COLO668 (cell line): ENCODE measurements around the gene ZNF343.
A peak's percentile ranks its signal among the peaks of the same experiment; 100 is the strongest.
"Not testable (repeated sequence)": the region's sequence is repeated elsewhere in the genome, so short reads cannot be mapped to it uniquely, and the experiment has no call there.

Experiments used
- DNase-seq: peaks from one replicate; lab custom pipeline; 2025; ENCODE audit not compliant: unreplicated experiment; lab: John Stamatoyannopoulos, UW

Gene ZNF343

GRCh38 chr20:2521369-2522305 is 12.9 kb upstream of the ZNF343 start:
- DNase-seq, result peak; percentile 37

- no peak for DNase-seq
Measured at GRCh38 chr20:2520617-2521016, 11.9 kb upstream of the ZNF343 start.

GRCh38 chr20:2519115-2519809 is 10.5 kb upstream of the ZNF343 start:
- no peak for DNase-seq

GRCh38 chr20:2518558-2518957 is 9.8 kb upstream of the ZNF343 start:
- no peak for DNase-seq

- DNase-seq, result no peak
Measured at GRCh38 chr20:2518096-2518495, 9.4 kb upstream of the ZNF343 start.

- DNase-seq, result no peak
Measured at GRCh38 chr20:2516399-2516798, 7.7 kb upstream of the ZNF343 start.

GRCh38 chr20:2515203-2515602 is 6.5 kb upstream of the ZNF343 start:
- no peak for DNase-seq

- no peak for DNase-seq
Measured at GRCh38 chr20:2509794-2510193, 1.1 kb upstream of the ZNF343 start.

GRCh38 chr20:2509468-2509781 is 710 bp upstream of the ZNF343 start:
- DNase-seq, result no peak

- no peak for DNase-seq
Measured at GRCh38 chr20:2507875-2508630, 662 bp downstream of the ZNF343 start.

GRCh38 chr20:2507464-2507863 is 1.3 kb downstream of the ZNF343 start:
- DNase-seq, result no peak

- not testable (repeated sequence) for DNase-seq
Measured at GRCh38 chr20:2506426-2506825, 2.3 kb downstream of the ZNF343 start.

- not testable (repeated sequence) for DNase-seq
Measured at GRCh38 chr20:2504803-2505202, 3.9 kb downstream of the ZNF343 start.

GRCh38 chr20:2502808-2503384 is 5.8 kb downstream of the ZNF343 start:
- not testable (repeated sequence) for DNase-seq

GRCh38 chr20:2485661-2486060 is 23.1 kb downstream of the ZNF343 start:
- no peak for DNase-seq

GRCh38 chr20:2485080-2485479 is 23.6 kb downstream of the ZNF343 start:
- no peak for DNase-seq

- DNase-seq, result no peak
Measured at GRCh38 chr20:2483504-2483903, 25.2 kb downstream of the ZNF343 start.

GRCh38 chr20:2480381-2480780 is 28.3 kb downstream of the ZNF343 start:
- no peak for DNase-seq

- DNase-seq, result no peak
Measured at GRCh38 chr20:2476742-2477615, 31.7 kb downstream of the ZNF343 start.
